AG04449 (cell line): Measurements from ENCODE around the gene HDDC3.
"Not testable (repeated sequence)": the region's sequence is repeated elsewhere in the genome, so short reads cannot be mapped to it uniquely, and the experiment has no call there.

Source experiments
- CTCF ChIA-PET: fragments of 350-600 bp; formaldehyde crosslinking; extraction: SDS; loops from one replicate; lab custom pipeline; 2021; ENCODE audit warnings: antibody characterized with exemption; lab: Yijun Ruan, JAX
- POLR2A ChIA-PET: fragments of 400-600, 350-600 bp; formaldehyde crosslinking; extraction: SDS; loops from one replicate; lab custom pipeline; 2020; ENCODE audit warnings: antibody characterized with exemption, inconsistent platforms; lab: Yijun Ruan, JAX
- DNase-seq: peaks from one replicate; pipeline ENCODE4 v3.0.0-alpha.2; 2010; ENCODE audit warnings: low read depth, low spot score
- H3K4me3 ChIP-seq: 2 replicates; pipeline ENCODE4 v1.5.1; 2011; ENCODE audit warnings: low read depth, mild to moderate bottlenecking, control low read depth, low read length
- TF ChIP-seq, protein P1 (sequence below): IDR thresholded peaks from one replicate; pipeline ENCODE4 v1.5.1; 2011; ENCODE audit warnings: mild to moderate bottlenecking, moderate library complexity, low read length, control low read depth, inconsistent platforms; ENCODE audit not compliant: insufficient read depth; ENCODE audit errors: missing control alignments

The HDDC3 gene

DNA sequence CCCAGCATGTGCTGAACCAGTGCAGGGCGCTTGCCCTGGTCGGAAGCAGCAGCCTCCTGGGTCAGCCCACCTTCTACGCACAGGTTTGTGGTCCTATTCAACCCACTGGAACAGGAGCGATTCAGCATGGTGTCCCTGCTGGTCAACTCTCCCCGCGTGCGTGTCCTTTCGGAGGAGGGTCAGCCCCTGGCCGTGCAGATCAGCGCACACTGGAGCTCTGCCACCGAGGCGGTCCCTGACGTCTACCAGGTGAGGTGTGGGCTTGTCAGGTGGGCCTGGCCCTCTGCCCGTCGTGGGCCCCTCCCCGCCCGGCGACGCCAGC is 21.1 kb downstream of the HDDC3 start:
- TF ChIP-seq, protein P1, sequence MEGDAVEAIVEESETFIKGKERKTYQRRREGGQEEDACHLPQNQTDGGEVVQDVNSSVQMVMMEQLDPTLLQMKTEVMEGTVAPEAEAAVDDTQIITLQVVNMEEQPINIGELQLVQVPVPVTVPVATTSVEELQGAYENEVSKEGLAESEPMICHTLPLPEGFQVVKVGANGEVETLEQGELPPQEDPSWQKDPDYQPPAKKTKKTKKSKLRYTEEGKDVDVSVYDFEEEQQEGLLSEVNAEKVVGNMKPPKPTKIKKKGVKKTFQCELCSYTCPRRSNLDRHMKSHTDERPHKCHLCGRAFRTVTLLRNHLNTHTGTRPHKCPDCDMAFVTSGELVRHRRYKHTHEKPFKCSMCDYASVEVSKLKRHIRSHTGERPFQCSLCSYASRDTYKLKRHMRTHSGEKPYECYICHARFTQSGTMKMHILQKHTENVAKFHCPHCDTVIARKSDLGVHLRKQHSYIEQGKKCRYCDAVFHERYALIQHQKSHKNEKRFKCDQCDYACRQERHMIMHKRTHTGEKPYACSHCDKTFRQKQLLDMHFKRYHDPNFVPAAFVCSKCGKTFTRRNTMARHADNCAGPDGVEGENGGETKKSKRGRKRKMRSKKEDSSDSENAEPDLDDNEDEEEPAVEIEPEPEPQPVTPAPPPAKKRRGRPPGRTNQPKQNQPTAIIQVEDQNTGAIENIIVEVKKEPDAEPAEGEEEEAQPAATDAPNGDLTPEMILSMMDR = no peak
- ChIA-PET POLR2A (no interaction called here), CTCF (interaction anchor here (1.2 to 14.0 kb wide), 2 partner anchors 22 to 41 kb away, joined by 3 to 186 read pairs; partner anchors contain the start of genes HDDC3 and UNC45A)
- H3K4me3 ChIP-seq = no peak overlapping the region
- DNase-seq = no peak

DNA sequence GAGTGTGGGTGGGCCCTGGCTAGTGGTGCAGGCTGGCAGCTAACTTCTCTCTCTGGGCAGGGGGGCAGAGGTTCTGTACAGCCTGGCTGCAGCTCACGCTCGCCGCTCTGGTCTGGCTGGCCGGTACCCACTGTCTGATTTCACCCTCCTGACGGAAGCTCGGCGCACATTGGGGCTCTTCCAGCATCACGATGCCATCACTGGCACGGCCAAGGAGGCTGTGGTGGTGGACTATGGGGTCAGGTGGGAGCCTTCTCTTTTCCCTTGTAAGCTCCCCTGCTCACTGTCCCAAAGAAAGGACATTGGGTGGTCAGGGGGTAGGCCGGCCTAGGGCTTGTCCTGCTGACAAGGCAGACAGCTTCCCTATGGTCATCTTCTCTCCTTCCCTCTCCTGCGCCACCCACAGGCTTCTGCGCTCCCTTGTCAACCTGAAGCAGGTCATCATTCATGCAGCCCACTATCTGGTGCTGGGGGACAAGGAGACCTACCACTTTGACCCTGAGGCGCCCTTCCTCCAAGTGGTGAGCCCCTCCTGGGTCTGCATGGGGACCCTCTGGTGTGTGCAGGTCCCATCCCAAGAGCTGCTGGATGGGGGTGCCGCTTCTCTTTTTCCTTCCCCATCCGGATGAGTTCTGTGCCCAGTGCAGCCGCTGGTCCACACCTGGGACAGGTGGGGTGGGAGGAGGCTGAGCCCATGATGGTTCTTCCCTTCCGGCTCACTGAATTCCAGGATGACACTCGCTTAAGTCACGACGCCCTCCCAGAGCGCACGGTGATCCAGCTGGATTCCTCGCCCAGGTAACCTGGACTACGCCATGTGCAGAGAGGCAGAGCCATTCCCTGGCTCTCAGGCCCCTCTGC is 21.7 kb downstream of the HDDC3 start:
- CTCF ChIA-PET = interaction anchor here (1.0 to 14.0 kb wide), 3 partner anchors 9 to 40 kb away, joined by 3 to 186 read pairs (median 6); partner anchors contain the start of genes HDDC3 and UNC45A
- TF ChIP-seq, protein P1 = no peak

DNA sequence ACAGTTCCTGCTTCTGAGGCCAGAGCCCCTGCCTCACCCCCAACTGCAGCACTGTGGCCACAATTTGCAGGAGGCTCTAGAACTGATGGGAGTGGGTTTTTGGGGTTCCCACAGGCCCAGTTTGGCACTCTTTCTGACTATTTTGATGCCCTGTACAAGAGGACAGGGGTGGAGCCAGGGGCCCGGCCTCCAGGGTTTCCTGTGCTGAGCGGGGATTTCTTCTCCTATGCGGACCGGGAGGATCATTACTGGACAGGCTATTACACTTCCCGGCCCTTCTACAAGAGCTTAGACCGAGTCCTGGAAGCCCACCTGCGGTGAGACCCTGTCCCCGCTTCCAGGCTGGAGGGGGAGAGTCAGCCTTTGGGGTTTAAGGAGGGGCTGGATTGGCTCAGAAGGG is 22.4 kb downstream of the HDDC3 start:
- CTCF ChIA-PET = interaction anchor here (1.0 to 14.0 kb wide), 2 partner anchors 8 to 23 kb away, joined by 6 to 186 read pairs; partner anchors contain the start of genes HDDC3 and UNC45A
- no peak overlapping the region for H3K4me3 ChIP-seq
- no peak for DNase-seq
- TF ChIP-seq, protein P1 = no peak
- POLR2A ChIA-PET = no interaction called here

More for the DNA sequence above, 21.7 kb downstream of the HDDC3 start:
- POLR2A ChIA-PET = no interaction called here
- DNase-seq = no peak
- H3K4me3 ChIP-seq = no peak overlapping the region

DNA sequence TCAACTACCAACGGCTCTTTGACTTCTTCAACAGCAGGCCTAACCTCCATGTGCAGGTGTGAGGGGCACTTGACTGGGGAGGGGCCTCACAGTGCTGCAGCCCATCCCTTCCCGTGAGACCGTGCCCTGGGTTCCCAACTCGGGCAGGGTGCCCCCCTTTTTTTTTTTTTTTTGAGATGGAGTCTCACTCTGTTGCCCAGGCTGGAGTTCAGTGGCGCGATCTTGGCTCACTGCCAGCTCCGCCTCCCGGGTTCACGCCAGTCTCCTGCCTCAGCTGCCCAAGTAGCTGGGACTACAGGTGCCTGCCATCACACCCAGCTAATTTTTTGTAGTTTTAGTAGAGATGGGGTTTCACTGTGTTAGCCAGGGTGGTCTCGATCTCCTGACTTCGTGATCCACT is 22.9 kb downstream of the HDDC3 start:
- DNase-seq, POLR2A ChIA-PET, H3K4me3 ChIP-seq: not testable (repeated sequence)
- CTCF ChIA-PET = interaction anchor here (14.0 kb wide), 1 partner anchor 24 kb away, joined by 186 read pairs; the partner anchor contains the start of genes HDDC3 and UNC45A

- POLR2A ChIA-PET = no interaction called here
- TF ChIP-seq, protein P1 = no peak
- no peak for DNase-seq
- H3K4me3 ChIP-seq = no peak overlapping the region
- CTCF ChIA-PET = interaction anchor here (14.0 kb wide), 1 partner anchor 25 kb away, joined by 186 read pairs; the partner anchor contains the start of genes HDDC3 and UNC45A
These were observed 24.4 kb downstream of the HDDC3 start for GRCh38 chr15:90907838-90908507.

- CTCF ChIA-PET = interaction anchor here (14.0 kb wide), 1 partner anchor 26 kb away, joined by 186 read pairs; the partner anchor contains the start of genes HDDC3 and UNC45A
These were observed 25.2 kb downstream of the HDDC3 start for GRCh38 chr15:90907051-90907660.

More at GRCh38 chr15:90907051-90907660, 25.2 kb downstream of the HDDC3 start:
- POLR2A ChIA-PET = no interaction called here
- TF ChIP-seq, protein P1 = no peak
- DNase-seq = no peak
- no peak overlapping the region for H3K4me3 ChIP-seq
